ENCODE measurements around the gene NFASC. TPM values are rescaled to one million over a fixed set of nuclear protein-coding genes. Genes with fewer than 3 reads are reported as not detected.

The NFASC gene
- total and polyA plus RNA-seq, 12 donors = 1.9 to 24.1 (median 9.2) TPM

- Histone ChIP-seq H3K4me3 (no peak overlapping the region), H3K27ac (peak overlapping the region in 7 of 10 donors; percentile 37 to 84 (median 72)), H3K4me1 (peaks cover 0 to 37% (median 20%) of the 10 kb centered on the region in 9 donors), H3K27me3 (no peaks in the 10 kb centered on the region), H3K36me3 (peaks cover 0 to 85% (median 0%) of the 10 kb centered on the region in 9 donors), H3K9me3 (no peaks in the 10 kb centered on the region)
- ATAC-seq = peak in 6 of 8 donors; percentile 2 to 31 (median 10)
- DNase-seq = no peak
- 68 to 70% methylated on average over 11 of the region's 11 CpGs for WGBS, 2 donors
- TF ChIP-seq CTCF (IDR thresholded peaks at IDR 0.05) = no peak
- intact Hi-C loops (cut with DNase I) = loop anchor here in 1 of 10 donors (1.0 kb wide), 1 partner anchor 144 kb away; no protein-coding TSS in a partner anchor
These were observed 88.0 kb downstream of the NFASC start for GRCh38 chr1:204958317-204959307.

DNA sequence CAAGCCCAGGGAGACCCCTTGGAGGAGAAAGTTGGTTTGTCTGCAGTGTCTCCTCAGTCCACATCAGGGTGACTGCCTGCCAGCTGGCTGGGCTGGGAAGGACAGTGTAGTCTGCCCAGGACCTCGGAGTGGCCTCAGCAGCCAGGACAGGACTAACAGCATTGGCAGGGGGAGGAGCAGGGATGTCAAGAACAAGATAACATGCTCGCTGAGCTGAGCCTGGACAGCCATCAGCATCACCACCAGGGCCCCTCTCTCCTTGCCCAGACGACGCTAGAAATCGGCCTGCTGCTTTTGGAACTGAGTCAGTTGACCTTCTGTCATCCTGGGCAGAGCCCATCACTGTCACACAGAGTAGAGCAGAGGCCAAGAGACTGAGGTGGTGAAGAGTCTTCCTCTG lies 88.7 kb downstream of the NFASC start:
- H3K27ac ChIP-seq = peak overlapping the region in 9 of 10 donors; percentile 37 to 84 (median 72)
- H3K4me3 ChIP-seq = no peak overlapping the region
- peaks cover 0 to 85% (median 0%) of the 10 kb centered on the region in 9 donors for H3K36me3 ChIP-seq
- TF ChIP-seq CTCF (IDR thresholded peaks at IDR 0.05) = no peak
- no peaks in the 10 kb centered on the region for H3K9me3 ChIP-seq
- peak; percentile 76 to 96 (median 90) for ATAC-seq
- peak; percentile 38 to 68 for DNase-seq
- 13 to 19% methylated on average over 5 of the region's 5 CpGs for WGBS, 2 donors
- H3K27me3 ChIP-seq = no peaks in the 10 kb centered on the region
- intact Hi-C loops (cut with DNase I) = loop anchor here in 1 of 10 donors (1.0 kb wide), 1 partner anchor 145 kb away; no protein-coding TSS in a partner anchor
- peaks cover 0 to 37% (median 20%) of the 10 kb centered on the region in 9 donors for H3K4me1 ChIP-seq

GRCh38 chr1:204959836-204960235 lies 89.2 kb downstream of the NFASC start:
- Histone ChIP-seq H3K4me3 (no peak overlapping the region), H3K36me3 (peaks cover 0 to 83% (median 0%) of the 10 kb centered on the region in 9 donors)
- intact Hi-C loops (cut with DNase I) = loop anchor here in 2 of 10 donors (1.0 to 5.0 kb wide), 2 partner anchors 146 to 153 kb away; no protein-coding TSS in a partner anchor

More at GRCh38 chr1:204959836-204960235, 89.2 kb downstream of the NFASC start:
- no peak for DNase-seq
- peak; percentile 46 to 91 (median 76) for ATAC-seq
- no peak for TF ChIP-seq CTCF (IDR thresholded peaks at IDR 0.05)
- WGBS, 2 donors = 28 to 68% methylated on average over 2 of the region's 2 CpGs
- Histone ChIP-seq H3K4me1 (peaks cover 0 to 37% (median 20%) of the 10 kb centered on the region in 9 donors), H3K27ac (peak overlapping the region in 9 of 10 donors; percentile 37 to 84 (median 72)), H3K9me3 (no peaks in the 10 kb centered on the region), H3K27me3 (no peaks in the 10 kb centered on the region)
